Activated CD4-positive, alpha-beta T cell treated with anti-CD3 and anti-CD28 coated beads, Interleukin-10, Interleukin-2, amounts not matched to agents 100 ng/mL and 50 ng/mL, durations not matched to agents 16 hours and 8 hours (primary cell): Measurements from ENCODE around the gene PTPRF.
A peak's percentile ranks its signal among the peaks of the same experiment; 100 is the strongest.
"Not testable (repeated sequence)": the region's sequence is repeated elsewhere in the genome, so short reads cannot be mapped to it uniquely, and the experiment has no call there.

Source experiments
- DNase-seq: peaks from one replicate; pipeline ENCODE4 v3.0.0-alpha.2; 2020

PTPRF gene

DNA sequence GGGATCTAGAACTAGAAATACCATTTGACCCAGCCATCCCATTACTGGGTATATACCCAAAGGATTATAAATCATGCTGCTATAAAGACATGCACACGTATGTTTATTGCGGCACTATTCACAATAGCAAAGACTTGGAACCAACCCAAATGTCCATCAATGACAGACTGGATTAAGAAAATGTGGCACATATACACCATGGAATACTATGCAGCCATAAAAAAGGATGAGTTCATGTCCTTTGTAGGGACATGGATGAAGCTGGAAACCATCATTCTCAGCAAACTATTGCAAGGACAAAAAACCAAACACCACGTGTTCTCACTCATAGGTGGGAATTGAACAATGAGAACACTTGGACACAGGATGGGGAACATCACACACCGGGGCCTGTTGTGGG lies 107.7 kb downstream of the PTPRF start:
- not testable (repeated sequence) for DNase-seq

GRCh38 chr1:43639976-43640794 lies 109.5 kb downstream of the PTPRF start:
- DNase-seq, result no peak

- no peak for DNase-seq
Measured at GRCh38 chr1:43644558-43644957, 113.9 kb downstream of the PTPRF start.

GRCh38 chr1:43645461-43645860 lies 114.8 kb downstream of the PTPRF start:
- no peak for DNase-seq

GRCh38 chr1:43647331-43647730 lies 116.6 kb downstream of the PTPRF start:
- DNase-seq, result not testable (repeated sequence)

DNA sequence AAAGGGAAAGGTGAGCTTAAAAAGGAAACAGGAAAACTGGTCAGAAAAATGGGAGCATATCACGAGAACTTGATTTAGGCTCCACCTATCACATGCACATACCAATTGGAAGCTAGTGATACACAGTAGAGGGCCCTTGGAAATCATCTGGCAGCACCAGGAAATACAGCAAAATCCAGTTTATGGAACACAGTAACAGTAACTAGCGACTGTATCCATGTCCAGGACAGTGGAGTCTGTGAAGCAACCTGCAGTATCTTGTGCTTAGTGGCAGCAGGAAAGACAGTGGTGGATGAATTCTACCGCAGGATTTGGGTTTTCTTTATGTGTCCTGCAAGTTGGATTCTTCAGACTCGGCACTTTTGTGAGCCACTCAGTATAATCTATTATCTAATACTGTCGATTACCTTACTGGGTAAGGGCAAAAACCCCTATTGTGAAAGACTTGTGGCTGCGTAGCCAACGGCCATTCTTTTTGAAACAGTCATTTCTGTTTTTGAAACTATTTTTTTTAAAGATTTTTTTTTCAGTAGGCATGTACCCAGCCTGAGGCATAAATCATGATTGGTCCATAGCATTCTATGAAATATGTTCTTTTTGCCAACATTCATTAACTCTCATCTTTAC lies 117.7 kb downstream of the PTPRF start:
- DNase-seq, result no peak

GRCh38 chr1:43648876-43649477 lies 118.3 kb downstream of the PTPRF start:
- DNase-seq, result no peak

DNA sequence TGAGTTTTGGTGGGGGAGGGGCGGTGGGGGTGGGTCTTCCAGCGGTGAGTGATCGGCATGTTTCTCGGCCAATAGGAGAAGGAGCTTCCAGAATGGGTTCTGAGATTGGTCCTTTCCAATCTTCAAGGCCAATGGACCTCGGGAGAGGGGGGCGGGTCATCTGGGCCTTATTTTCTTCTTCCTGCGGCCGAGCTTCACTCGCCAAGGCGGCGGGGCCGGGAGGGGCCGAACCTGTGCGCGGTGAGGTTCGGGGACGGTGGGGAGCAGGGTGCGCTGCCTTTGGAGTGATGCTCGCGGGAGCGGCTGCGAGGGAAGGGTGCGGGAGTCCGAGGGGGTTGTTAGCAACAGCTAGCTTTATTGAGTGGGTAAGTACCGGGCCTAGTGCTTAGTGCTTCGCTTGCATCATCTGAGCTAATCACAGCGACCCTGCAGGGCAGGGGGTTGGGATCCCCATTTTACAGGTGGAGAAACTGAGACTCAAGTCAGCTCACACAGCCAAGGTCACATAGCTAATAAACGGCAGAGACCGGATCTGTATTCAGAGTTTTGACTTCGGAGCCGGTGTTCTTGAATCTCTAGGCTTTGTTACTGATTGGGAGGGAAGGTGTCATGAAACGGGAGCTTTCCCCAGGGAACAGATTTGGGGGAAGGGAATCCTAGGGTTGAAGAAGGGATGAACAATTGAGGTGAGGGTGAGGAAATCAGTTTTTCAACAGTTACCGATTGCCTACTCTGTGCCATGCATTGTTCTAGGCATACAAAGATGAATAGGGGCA lies 119.8 kb downstream of the PTPRF start:
- DNase-seq, result peak; percentile 97

DNA sequence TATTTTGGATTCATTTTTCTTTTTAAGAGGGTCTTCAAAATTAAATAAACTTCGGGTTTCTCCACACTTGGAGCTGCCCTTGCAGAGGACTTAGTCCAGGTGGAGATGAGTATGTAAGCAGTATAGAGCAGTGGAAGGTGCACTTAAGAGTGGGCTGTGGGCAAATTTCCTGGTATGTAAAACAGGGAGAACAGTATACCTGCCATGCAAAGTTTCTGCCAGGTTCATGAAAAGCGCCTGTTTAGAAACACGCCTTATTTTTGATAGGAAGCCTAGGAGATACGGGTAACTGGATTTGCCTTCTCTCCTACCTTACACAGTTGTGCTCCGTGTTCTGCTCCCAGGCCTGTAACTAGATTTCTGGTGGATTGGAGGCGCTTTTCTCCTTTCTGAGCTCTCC lies 120.5 kb downstream of the PTPRF start:
- DNase-seq, result no peak

GRCh38 chr1:43651902-43652301 lies 121.2 kb downstream of the PTPRF start:
- DNase-seq, result no peak

DNA sequence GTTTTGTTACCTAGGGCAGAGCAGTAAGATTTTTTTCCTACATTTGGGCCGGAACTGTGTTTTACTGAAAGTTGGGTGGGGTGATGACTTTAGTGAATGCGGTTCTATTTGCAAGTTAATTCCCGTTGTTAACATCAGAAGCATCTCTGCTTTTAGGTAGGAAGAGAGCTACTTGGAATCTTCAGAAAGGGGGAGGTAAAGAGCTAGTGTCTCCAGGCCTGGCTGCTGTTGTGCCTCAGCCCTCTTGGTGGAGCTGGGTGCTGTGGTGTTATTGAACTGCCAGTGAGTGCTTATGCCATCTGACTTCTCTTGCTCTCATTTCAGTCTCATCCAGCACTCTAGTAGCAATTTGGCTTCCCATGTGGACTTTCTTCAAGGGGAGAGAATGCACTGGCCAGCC lies 122.7 kb downstream of the PTPRF start:
- peak; percentile 17 for DNase-seq

DNA sequence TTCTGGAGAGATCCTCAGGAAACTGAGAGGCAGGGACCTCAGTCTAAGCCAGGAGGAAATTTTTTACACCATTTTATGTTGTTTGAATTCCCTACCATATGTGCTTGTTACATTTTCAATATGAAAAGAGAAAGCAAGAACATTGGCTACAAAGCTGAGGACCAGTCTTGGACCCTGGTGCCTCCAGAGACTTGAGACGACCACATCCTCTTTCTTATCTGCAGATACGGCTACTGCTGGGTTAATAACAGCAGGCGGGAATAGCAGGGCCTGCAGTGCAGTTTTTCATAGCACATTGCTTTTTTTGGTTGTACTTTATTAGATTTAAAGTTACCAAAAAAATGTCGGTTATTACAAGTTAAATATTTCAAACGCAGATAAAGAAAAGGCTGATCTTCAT lies 123.2 kb downstream of the PTPRF start:
- DNase-seq, result no peak

GRCh38 chr1:43655953-43656352 lies 125.3 kb downstream of the PTPRF start:
- no peak for DNase-seq

GRCh38 chr1:43659212-43660166 lies 128.8 kb downstream of the PTPRF start:
- DNase-seq, result no peak

GRCh38 chr1:43660355-43660754 lies 129.7 kb downstream of the PTPRF start:
- DNase-seq, result no peak

DNA sequence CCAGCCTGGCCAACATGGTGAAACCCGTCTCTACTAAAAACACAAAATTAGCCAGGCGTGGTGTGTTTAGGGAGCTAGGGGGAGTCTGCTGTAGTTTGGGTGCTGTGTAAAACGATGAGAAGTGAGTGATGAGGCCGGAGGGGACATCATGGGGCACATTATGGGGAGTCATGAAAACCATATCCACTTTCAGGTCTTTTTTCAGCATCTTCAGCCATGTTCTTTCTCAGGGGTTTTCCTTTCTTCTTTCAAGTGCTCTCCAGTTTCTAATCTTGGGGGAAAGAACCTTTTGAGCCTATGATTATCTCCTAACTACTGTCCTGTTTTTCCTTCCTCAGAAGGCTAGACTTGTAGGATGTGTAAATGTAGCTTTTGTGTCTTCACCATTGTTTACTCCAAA lies 133.7 kb downstream of the PTPRF start:
- DNase-seq, result no peak

GRCh38 chr1:43666608-43667007 lies 135.9 kb downstream of the PTPRF start:
- DNase-seq, result no peak

DNA sequence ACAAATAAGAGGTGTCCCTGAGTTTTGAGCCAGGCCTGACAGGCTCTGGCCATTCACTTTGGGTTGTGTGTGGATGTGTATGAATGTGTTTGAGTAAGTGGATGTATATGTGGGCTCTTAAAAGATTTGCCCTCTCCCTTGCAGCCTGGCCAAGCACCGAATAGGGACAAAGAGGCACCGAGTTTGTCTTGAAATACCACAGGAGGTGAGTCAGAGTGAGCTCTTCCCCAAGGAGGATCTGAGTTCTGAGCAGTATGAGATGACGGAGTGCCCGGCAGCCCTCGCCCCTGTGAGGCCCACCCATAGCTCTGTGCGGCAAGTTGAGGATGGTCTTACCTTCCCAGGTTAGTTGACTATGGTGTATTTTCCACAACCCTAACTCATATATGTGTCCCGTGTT lies 138.3 kb downstream of the PTPRF start:
- DNase-seq, result no peak

GRCh38 chr1:43669878-43670277 lies 139.2 kb downstream of the PTPRF start:
- no peak for DNase-seq

DNA sequence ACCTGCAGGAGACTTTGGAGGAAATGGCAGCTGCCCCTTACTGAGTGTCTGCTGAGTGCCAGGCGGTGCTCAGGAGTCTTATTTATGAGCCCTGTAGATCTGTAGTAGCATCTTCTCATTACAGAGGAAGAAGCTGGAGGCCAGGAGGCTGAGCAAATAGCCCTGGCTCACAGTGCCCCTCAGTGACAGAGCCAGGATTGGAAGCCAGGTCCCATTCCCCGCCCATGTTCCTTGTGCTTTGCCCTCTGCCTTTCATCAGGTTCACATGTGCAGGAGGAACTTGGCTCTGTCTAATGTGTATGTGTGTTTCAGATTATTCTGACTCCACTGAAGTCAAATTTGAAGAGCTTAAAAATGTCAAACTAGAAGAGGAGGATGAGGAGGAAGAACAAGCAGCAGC lies 140.5 kb downstream of the PTPRF start:
- DNase-seq, result no peak

GRCh38 chr1:43671626-43672330 lies 141.1 kb downstream of the PTPRF start:
- DNase-seq, result no peak

DNA sequence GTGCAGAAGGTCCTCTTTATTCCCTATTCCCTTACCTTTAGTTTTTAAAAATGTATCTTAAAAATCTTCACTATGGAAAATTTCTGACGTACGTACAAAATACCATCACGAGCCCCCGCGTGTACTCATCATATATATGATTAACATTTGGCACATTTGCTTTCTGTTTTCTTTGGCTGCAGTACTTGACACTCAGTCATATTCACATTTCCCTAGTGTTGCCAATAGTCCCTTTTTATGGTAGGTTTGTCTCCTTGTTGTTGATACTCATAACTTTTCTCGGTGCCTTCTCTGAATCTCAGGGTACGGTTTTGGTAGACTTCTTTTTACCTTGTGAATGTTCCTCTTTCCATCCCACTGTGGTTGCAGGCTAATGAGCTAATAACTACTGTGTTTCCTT lies 142.6 kb downstream of the PTPRF start:
- DNase-seq, result no peak
